Heart left ventricle (tissue), 16 donors: ENCODE data around the gene SETBP1. TPM values are rescaled to one million over a fixed set of nuclear protein-coding genes. Genes with fewer than 3 reads are reported as not detected.

ENCODE experiments used
- ATAC-seq, 4 donors: fragments of 200-7000 bp; cut with Tn5 transposase; one replicate each; pipeline ENCODE4 v1.9.1; 2020 to 2022; ENCODE audit warnings: moderate library complexity in 4 of 4, mild to moderate bottlenecking in 3 of 4, moderate number of reproducible peaks in 1 of 4
- DNase-seq, 5 donors: peaks; one replicate each; pipeline ENCODE4 v3.0.0-alpha.2; 2020
- H3K27ac ChIP-seq, 12 donors: fragments of 200-600 bp; sonication (generic) in 4 of 12; one replicate each; pipeline versions ENCODE4 v1.5.0 to v1.8.0; 2016 to 2022; ENCODE audit warnings: mild to moderate bottlenecking in 2 of 12
- H3K27me3 ChIP-seq, 9 donors: fragments of 200-600 bp; sonication (generic) in 2 of 9; one replicate each; pipeline versions ENCODE4 v1.5.1 to v1.8.0; 2016 to 2022; ENCODE audit warnings: mild to moderate bottlenecking in 3 of 9
- H3K36me3 ChIP-seq, 9 donors: fragments of 200-600 bp; sonication (generic) in 2 of 9; one replicate each; pipeline versions ENCODE4 v1.5.0 to v1.8.0; 2018 to 2022; ENCODE audit warnings: mild to moderate bottlenecking in 2 of 9
- H3K4me1 ChIP-seq, 12 donors: fragments of 200-600 bp; sonication (generic) in 4 of 12; one replicate each; pipeline versions ENCODE4 v1.5.0 to v1.8.0; 2016 to 2022; ENCODE audit warnings: mild to moderate bottlenecking in 3 of 12
- H3K4me3 ChIP-seq, 12 donors: fragments of 200-600 bp; sonication (generic) in 4 of 12; one replicate each; pipeline versions ENCODE4 v1.5.0 to v1.8.0; 2017 to 2022; ENCODE audit warnings: mild to moderate bottlenecking in 9 of 12, moderate library complexity in 4 of 12
- H3K9me3 ChIP-seq, 12 donors: fragments of 200-600 bp; sonication (generic) in 4 of 12; one replicate each; pipeline versions ENCODE4 v1.5.0 to v1.8.0; 2016 to 2022; ENCODE audit warnings: mild to moderate bottlenecking in 1 of 12
- POLR2A ChIP-seq, 2 donors: fragments of 450-650 bp; IDR thresholded peaks; one replicate each; pipeline ENCODE4 v1.6.1; 2017; ENCODE audit warnings: antibody characterized with exemption in 2 of 2, mild to moderate bottlenecking in 2 of 2, moderate library complexity in 2 of 2
- WGBS, 4 donors: extraction: QIAGEN DNeasy Blood & Tissue Kit in 2 of 4; methylation state at CpG; one replicate each; pipeline versions ENCODE4 v1.1.5 to v1.1.7; 2013 to 2018; 5-methylcytosine and 5-hydroxymethylcytosine counted together
- intact Hi-C, 10 donors: fragments of 100-400 bp; cut with DNase I; formaldehyde crosslinking; loops; one replicate each; pipeline versions ENCODE4 v1.11.1 to v1.14.2; 2022
- polyA plus RNA-seq, 2 donors: library from polyadenylated mRNA; stranded (reverse); fragments of 200-250 nt; gene quantifications; one replicate each; pipeline ENCODE4 v1.2.3, GENCODE V29; 2013
- total RNA-seq, 9 donors: library from RNA; depleted of rRNA in 2 of 9; stranded (reverse); fragments of >200 nt in 2 of 9; fragmentation: NEBNext Ultra II Directional in 3 of 9; extraction: Animal tissue kit (Norgen Biotek cat#: 25700) in 3 of 9; gene quantifications; one replicate each; pipeline versions ENCODE4 v1.1.0 to v1.2.4, GENCODE V29; 2016 to 2023
- TF ChIP-seq, protein P1 (sequence below), 12 donors: fragments of 200-600 bp; sonication (generic) in 4 of 12; IDR thresholded peaks; one replicate each; pipeline versions ENCODE4 v1.5.0 to v1.8.0; 2018 to 2022; ENCODE audit warnings: antibody characterized with exemption in 12 of 12, mild to moderate bottlenecking in 5 of 12
- donor health status: ischemic (EF 13 %, LVEDD 7.1; RV severe dilation, severe dysfunction).
- donor health status: healthy with polysubstance abuse.
- donor health status: DM: no; HTN: yes; CAD: no.
- donor health status: DM: no; HTN: no; CAD: no.
- donor health status: ischemic (EF 25% LVEDD 6.9; RV normal size, moderate dysfunction).
- donor health status: ischemic (EF 25% LVEDD 5.7; RV mildly dilated, moderate dysfunction).
- donor health status: healthy.
- donor health status: DM: yes; HTN: yes; CAD: no.
- donor health status: ischemic (EF 35%, LVEDD 5.7; RV mildly dilated, moderate dysfunction).
- donor health status: nonischemic (EF 11% LVEDD 7.7; RV severe dilation, severe dysfunction).
- donor health status: DM: yes; HTN: yes; CAD: no.
- donor health status: PGD.
- donor health status: ischemic (EF 29% LVEDD 5.4; RV normal size, mild dysfunction).
- donor health status: nonischemic (EF 23%, LVEDD 6.1; RV moderate dilation, normal function).

The SETBP1 gene
- total and polyA plus RNA-seq, 11 donors = 1.2 to 10.6 (median 5.5) TPM

GRCh38 chr18:44946529-44947113 lies 265.9 kb downstream of the SETBP1 start:
- no peak for ATAC-seq
- H3K27me3 ChIP-seq = no peaks in the 10 kb centered on the region
- no peak overlapping the region for H3K27ac ChIP-seq
- intact Hi-C loops = no loop called here
- no peak for TF ChIP-seq POLR2A (IDR thresholded peaks at IDR 0.05)
- TF ChIP-seq, protein P1, sequence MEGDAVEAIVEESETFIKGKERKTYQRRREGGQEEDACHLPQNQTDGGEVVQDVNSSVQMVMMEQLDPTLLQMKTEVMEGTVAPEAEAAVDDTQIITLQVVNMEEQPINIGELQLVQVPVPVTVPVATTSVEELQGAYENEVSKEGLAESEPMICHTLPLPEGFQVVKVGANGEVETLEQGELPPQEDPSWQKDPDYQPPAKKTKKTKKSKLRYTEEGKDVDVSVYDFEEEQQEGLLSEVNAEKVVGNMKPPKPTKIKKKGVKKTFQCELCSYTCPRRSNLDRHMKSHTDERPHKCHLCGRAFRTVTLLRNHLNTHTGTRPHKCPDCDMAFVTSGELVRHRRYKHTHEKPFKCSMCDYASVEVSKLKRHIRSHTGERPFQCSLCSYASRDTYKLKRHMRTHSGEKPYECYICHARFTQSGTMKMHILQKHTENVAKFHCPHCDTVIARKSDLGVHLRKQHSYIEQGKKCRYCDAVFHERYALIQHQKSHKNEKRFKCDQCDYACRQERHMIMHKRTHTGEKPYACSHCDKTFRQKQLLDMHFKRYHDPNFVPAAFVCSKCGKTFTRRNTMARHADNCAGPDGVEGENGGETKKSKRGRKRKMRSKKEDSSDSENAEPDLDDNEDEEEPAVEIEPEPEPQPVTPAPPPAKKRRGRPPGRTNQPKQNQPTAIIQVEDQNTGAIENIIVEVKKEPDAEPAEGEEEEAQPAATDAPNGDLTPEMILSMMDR (IDR thresholded peaks at IDR 0.05) = no peak
- no peak overlapping the region for H3K4me3 ChIP-seq
- peaks cover 0 to 18% (median 0%) of the 10 kb centered on the region in 12 donors for H3K4me1 ChIP-seq
- H3K36me3 ChIP-seq = peaks cover 0 to 11% (median 3%) of the 10 kb centered on the region in 9 donors
- 93 to 98% (median 97%) methylated on average over 4 of the region's 4 CpGs for WGBS, 4 donors
- H3K9me3 ChIP-seq = no peaks in the 10 kb centered on the region
- DNase-seq = no peak

GRCh38 chr18:44949967-44950366 lies 269.3 kb downstream of the SETBP1 start:
- Histone ChIP-seq H3K27ac (no peak overlapping the region), H3K4me3 (no peak overlapping the region), H3K9me3 (no peaks in the 10 kb centered on the region), H3K36me3 (peaks cover 0 to 24% (median 3%) of the 10 kb centered on the region in 9 donors), H3K27me3 (no peaks in the 10 kb centered on the region), H3K4me1 (peaks cover 0 to 6% (median 0%) of the 10 kb centered on the region in 12 donors)
- no peak for TF ChIP-seq POLR2A (IDR thresholded peaks at IDR 0.05)
- TF ChIP-seq, protein P1 (IDR thresholded peaks at IDR 0.05) = no peak
- WGBS, 4 donors = 84 to 96% (median 94%) methylated on average over 7 of the region's 7 CpGs
- intact Hi-C loops = no loop called here
- ATAC-seq (no peak), DNase-seq (no peak)

DNA sequence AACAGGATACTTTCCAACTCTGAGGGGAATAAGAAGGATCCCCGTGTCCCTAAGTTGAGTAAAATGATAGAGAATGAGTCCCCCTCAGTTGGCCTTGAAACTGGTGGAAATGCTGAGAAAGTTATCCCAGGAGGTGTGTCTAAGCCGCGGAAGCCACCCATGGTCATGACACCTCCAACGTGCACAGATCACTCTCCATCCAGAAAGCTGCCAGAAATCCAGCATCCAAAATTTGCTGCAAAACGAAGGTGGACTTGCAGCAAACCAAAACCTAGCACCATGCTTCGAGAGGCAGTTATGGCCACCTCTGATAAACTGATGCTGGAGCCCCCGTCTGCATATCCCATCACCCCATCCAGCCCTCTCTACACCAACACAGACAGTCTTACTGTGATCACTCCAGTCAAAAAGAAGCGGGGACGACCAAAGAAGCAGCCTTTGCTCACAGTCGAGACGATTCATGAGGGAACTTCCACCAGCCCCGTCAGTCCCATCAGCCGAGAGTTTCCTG lies 270.1 kb downstream of the SETBP1 start:
- H3K4me1 ChIP-seq = peaks cover 0 to 6% (median 0%) of the 10 kb centered on the region in 12 donors
- no peak overlapping the region for H3K27ac ChIP-seq
- intact Hi-C loops = no loop called here
- no peak for ATAC-seq
- no peaks in the 10 kb centered on the region for H3K27me3 ChIP-seq
- peaks cover 0 to 24% (median 3%) of the 10 kb centered on the region in 9 donors for H3K36me3 ChIP-seq
- no peak for TF ChIP-seq POLR2A (IDR thresholded peaks at IDR 0.05)
- TF ChIP-seq, protein P1 (IDR thresholded peaks at IDR 0.05) = no peak
- H3K4me3 ChIP-seq = no peak overlapping the region
- whole genome bisulfite sequencing, 4 donors = 92 to 98% (median 97%) methylated on average over 13 of the region's 13 CpGs
- no peaks in the 10 kb centered on the region for H3K9me3 ChIP-seq
- no peak for DNase-seq

GRCh38 chr18:44951748-44952147 lies 271.1 kb downstream of the SETBP1 start:
- no peak for TF ChIP-seq POLR2A (IDR thresholded peaks at IDR 0.05)
- DNase-seq (peak in 1 of 5 donors; percentile 22), ATAC-seq (no peak)
- no peaks in the 10 kb centered on the region for H3K27me3 ChIP-seq
- H3K9me3 ChIP-seq = no peaks in the 10 kb centered on the region
- 98% methylated on average over 12 to 14 of the region's 14 CpGs for WGBS, 4 donors
- peaks cover 0 to 12% (median under 1%) of the 10 kb centered on the region in 12 donors for H3K4me1 ChIP-seq
- H3K4me3 ChIP-seq = no peak overlapping the region
- H3K27ac ChIP-seq = no peak overlapping the region
- peaks cover 0 to 24% (median 3%) of the 10 kb centered on the region in 9 donors for H3K36me3 ChIP-seq
- intact Hi-C loops = no loop called here
